NOMO-1 (cell line): Measurements from ENCODE around the gene PPP1R15A.
"Not testable (repeated sequence)": the region's sequence is repeated elsewhere in the genome, so short reads cannot be mapped to it uniquely, and the experiment has no call there.

Experiments used
- DNase-seq, 2 experiments: peaks; one replicate each; lab custom pipeline; 2025; ENCODE audit not compliant: unreplicated experiment in 2 of 2; lab: John Stamatoyannopoulos, UW

Gene PPP1R15A

DNA sequence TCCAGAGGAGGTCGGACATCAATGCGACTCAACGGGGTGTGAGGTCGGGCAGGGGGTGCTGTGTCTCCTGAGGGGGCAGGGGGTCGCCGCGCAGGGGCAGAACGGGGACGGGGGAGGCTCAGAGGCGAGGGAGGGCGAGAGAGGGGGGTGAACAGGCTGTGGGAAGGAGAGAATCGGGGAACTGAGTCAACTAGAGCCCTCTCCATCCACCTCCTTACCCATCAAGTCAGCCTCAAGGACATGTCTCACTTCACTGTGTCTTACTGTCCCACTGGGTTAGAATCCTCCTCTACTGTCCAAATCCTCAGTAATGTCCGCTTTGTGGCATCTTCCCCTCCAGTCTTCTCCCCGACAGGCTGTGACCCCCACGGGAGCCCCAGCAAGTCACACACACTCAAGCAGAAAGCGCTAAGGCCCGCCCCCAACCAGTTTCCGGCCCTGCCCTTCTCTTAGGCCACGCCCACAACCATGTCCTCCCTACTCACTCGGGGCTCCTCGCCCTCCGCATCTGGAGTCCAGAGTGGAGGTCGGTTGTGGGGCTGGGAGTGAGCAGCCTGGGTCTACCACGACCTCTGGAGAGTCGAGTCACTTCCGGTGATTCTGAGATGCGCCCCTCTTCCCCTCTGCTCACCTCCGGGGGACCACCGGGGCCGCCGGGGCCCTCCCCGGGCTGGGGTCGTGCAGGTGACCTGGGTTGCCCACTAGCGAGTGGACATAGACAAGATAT, 13.1 kb upstream of the PPP1R15A start:
- DNase-seq: peak; percentile 30 to 55

DNA sequence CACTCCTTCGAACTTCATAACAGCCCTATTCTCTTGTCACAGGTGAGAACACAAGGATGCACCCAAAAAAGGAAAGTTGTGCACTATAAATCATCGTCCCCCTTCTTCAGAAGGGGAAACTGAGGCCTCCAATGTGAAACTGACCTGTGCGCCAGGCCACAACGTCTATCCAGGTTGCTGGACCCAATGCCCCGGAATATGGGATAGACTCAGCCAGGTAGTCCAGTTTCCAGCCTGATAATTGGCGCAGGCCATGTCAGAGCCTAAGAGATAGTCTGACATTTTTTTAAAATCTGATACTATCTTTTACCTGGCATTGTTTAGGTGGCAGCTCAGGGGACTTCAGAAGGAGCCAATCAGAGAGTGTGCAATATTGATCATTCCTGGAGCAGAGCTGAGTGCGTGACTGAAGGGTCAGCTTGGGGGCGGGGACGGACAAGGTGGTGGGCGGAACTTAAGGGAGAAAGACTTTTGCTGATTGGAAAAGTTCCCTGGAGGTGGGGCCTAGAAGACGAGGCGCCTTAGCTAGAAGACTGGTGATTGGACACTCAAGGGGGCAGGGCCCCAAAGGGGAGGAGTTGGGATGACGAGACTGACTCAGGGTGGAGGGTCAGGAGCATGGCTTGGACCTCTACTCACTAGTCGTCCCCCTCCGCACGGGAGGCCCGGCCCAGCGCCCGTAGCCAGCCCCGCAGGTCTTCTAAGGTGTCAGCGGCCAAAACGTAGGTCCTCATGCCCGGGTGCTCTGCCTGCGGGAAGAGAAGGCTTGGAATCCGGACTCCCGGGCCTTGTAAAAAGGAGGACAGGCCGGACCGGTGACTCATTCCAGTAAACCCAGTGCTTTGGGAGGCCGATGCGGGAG, 12.3 kb upstream of the PPP1R15A start:
- no peak for DNase-seq

DNA sequence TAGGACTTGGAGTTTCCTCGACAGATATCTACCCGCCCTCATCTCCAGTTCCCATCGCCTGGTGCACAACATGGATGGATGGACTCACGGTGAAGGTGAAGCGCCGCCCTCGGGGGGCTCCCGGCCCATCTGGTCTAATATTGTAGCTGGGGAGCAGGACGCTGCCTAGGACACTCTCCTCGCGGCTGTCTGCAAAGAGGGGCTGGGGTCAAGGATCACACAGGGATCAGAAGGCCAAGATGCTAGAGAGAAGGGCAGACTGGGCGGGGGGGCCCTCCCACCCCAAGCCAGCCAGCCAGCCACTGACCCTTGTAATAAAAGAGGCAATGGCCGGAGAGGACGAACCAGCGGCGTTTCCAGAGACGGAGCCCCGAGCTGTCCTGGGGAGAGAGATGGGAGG, 10.9 kb upstream of the PPP1R15A start:
- no peak for DNase-seq

DNA sequence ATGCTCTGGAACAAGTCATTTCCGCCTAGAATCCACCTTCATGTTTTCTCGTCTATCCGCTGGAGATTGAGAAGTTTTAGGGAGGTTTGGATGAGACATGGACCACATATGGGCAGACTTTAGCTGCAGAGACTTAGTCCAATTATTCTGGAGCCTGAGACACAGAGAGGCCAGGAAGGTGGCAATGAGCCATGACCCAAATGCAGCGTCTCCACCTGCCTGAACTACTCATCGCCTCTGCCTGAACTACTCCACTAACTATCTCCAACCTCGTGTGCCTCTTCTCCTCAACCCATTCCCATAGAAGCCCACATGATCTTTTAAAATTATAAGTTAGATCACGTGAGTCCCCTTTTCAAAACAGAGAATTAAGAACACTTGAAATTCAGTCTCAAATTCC, 9.4 kb upstream of the PPP1R15A start:
- DNase-seq: no peak

DNA sequence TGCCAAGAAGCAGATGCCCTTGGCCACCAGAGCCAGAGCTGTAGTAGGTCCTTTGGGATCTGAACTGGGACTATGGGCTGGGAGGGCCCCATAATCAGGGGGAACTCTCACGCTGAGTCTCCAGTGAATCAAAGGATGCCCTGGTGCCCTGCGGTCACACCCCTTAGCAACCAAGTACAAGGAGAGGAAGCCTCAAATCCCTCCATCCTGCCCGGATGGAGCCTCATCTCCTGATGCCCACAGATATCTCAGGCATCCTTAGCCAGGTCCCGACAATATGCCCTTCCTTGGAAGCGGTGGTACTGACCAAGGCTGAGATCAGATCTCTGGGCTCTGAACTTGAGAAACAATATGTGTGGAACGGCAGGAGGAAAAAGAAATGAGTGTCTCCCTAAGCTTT, 5.5 kb upstream of the PPP1R15A start:
- no peak for DNase-seq

DNA sequence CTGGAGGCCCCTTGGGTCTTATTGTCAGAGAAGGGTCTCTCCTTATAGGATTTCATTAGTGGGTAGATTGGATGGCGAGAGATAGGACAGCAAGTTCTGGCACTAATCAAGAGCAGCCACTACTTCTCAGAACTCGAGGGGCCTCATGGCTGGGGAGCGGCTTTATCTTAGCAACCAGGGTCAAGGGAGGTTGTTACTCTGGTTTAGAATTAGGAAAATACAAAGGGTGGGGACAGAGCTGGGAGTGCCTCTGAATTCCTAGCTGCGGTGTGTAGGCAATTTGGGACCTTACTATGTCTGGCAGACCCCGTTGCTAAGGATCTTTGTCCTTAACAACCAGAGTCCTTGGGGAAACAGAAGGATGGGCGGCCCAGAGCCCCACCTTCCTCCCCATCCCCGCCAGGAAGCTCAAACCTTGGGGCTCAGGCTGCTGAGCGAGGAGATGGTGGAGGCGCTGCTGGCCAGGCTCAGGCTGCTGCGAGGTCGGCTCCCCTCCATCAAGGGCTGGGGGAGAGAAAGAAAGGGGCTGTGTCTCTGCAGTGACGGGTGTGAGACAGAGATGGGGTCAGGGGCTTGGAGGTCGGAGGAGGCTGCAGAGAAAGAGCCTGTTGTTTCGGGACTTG, 5.0 kb upstream of the PPP1R15A start:
- no peak for DNase-seq

DNA sequence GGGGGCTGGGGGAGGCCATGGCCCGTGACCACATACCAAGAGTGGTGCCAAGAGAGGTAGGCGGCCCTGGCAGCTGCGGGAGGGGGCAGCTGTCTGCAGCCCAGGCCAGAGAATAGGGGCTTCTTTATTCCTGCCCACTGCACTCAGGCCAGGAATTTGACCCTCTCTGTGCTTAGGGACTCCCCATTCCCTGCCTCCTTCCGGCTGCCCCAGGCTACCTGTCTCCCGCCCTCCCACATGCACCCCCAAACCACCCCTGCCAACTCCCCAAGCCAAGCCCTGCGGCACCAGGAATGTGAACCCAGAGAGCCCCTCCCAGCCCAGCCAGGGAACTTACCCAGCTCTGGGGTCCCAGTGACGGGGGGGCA, 4.5 kb upstream of the PPP1R15A start:
- DNase-seq: no peak

DNA sequence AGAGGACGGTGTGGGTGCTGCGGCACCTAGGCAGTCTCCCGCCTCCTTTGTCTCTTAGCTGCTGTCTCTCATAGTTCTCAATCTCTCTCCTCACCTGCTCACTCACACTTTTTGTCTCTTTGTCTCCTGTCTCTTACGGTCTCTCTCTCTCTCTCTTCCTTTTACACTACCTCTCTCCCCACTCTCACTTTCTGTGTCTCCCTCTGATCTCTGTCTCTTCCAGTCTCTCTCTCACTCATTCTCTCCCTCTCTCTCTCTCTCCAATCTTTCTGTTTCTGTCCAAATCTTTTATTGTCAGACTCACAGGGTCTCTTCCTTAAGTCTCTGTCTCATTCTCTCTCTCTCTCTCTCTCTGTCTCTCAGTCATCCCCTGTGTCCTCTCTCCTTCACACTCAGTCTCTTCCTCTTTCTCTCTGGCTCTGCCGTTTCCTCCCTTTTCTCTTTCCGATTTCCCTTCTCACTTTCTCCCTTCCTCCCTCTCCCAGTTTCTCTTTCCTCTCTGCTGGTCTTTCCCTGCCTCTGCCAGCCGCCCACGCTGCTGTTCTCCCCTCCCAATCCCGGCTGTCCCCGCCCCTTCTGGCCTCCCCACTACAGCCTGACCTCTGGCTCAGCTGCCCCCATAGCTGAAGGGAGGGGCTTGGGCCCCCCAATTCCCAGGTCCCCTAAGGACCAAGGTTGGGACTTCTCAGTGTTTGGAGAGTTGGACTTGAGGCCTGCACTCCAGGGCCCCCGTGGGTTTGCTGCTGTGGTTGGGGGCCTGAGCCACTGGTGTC, 3.9 kb upstream of the PPP1R15A start, which contains the start of gene PLEKHA4:
Gene PLEKHA4, minus strand, starts transcription at position 504 of the 773 bp plus-strand sequence. CDS start 997 bp downstream, outside the sequence.
- DNase-seq: peak in 1 of 2 experiments; percentile 7

DNA sequence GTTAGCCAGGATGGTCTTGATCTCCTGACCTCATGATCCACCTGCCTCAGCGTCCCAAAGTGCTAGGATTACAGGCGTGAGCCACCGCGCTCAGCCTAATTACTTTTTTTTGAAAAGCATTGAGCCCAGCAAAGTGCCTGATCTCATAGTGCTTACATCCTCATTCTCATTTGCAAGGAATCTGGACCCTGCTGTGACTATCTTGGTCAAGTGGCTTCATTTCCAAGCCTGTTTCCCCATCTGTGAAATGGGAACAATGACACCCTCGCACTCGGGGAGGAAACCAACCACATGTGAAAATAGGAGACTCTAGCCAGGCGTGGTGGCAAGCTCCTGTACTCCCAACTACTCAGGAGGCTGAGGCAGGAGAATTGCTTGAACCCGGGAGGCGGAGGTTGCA, 2.2 kb upstream of the PPP1R15A start:
- no peak for DNase-seq

DNA sequence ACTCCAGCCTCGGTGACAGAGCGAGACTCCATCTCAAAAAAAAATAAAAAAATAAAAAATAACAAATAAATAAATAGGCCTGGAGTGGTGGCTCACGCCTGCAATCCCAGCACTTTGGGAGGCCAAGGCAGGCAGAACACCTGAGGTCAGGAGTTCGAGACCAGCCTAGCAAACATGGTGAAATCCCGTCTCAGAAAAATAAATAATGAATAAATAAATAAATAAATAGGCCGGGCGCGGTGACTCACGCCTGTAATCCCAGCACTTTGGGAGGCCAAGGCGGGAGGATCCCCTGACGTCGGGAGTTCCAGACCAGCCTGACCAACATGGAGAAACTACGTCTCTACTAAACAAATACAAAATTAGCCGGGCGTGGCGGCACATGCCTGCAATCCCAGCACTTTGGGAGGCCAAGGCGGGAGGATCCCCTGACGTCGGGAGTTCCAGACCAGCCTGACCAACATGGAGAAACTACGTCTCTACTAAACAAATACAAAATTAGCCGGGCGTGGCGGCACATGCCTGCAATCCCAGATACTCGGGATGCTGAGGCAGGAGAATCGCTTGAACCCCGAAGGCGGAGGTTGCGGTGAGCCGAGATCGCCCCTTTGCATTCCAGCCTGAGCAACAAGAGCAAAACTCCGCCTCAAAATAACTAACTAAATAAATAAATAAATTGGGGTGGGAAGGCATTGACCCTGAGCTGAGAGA, 595 bp upstream of the PPP1R15A start:
- not testable (repeated sequence) for DNase-seq

DNA sequence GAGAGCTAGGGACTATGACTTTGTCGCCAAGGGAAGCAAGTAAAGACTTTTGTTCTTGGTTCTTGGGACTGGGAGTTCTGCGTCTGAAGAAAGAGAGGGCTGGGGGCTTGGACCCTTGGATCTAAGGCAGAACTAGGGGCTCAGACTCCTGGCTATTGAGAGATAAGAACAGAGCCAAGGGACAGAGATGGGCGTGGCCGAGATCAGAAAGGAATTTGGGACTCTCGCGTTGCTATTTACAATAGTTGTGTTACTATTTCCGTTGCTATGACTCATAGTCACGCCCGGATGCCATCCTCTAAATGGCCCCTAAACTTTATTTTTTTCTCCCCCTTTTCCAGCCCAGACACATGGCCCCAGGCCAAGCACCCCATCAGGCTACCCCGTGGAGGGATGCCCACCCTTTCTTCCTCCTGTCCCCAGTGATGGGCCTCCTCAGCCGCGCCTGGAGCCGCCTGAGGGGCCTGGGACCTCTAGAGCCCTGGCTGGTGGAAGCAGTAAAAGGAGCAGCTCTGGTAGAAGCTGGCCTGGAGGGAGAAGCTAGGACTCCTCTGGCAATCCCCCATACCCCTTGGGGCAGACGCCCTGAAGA, 759 bp downstream of the PPP1R15A start:
- DNase-seq: peak; percentile 76 to 96

DNA sequence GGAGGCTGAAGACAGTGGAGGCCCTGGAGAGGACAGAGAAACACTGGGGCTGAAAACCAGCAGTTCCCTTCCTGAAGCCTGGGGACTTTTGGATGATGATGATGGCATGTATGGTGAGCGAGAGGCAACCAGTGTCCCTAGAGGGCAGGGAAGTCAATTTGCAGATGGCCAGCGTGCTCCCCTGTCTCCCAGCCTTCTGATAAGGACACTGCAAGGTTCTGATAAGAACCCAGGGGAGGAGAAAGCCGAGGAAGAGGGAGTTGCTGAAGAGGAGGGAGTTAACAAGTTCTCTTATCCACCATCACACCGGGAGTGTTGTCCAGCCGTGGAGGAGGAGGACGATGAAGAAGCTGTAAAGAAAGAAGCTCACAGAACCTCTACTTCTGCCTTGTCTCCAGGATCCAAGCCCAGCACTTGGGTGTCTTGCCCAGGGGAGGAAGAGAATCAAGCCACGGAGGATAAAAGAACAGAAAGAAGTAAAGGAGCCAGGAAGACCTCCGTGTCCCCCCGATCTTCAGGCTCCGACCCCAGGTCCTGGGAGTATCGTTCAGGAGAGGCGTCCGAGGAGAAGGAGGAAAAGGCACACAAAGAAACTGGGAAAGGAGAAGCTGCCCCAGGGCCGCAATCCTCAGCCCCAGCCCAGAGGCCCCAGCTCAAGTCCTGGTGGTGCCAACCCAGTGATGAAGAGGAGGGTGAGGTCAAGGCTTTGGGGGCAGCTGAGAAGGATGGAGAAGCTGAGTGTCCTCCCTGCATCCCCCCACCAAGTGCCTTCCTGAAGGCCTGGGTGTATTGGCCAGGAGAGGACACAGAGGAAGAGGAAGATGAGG, 1.5 kb downstream of the PPP1R15A start:
- DNase-seq: peak in 1 of 2 experiments; percentile 29

DNA sequence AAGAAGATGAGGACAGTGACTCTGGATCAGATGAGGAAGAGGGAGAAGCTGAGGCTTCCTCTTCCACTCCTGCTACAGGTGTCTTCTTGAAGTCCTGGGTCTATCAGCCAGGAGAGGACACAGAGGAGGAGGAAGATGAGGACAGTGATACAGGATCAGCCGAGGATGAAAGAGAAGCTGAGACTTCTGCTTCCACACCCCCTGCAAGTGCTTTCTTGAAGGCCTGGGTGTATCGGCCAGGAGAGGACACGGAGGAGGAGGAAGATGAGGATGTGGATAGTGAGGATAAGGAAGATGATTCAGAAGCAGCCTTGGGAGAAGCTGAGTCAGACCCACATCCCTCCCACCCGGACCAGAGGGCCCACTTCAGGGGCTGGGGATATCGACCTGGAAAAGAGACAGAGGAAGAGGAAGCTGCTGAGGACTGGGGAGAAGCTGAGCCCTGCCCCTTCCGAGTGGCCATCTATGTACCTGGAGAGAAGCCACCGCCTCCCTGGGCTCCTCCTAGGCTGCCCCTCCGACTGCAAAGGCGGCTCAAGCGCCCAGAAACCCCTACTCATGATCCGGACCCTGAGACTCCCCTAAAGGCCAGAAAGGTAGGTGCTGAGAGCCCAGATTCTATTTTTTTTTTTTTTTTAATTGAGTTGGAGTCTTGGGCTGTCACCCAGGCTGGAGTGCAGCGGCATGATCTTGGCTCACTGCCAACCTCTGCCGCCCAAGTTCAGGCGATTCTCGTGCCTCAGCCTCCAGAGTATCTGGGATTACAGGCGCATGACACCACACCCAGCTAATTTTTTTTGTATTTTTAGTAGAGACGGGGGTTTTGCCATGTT, 2.3 kb downstream of the PPP1R15A start:
- peak in 1 of 2 experiments; percentile 32 for DNase-seq

DNA sequence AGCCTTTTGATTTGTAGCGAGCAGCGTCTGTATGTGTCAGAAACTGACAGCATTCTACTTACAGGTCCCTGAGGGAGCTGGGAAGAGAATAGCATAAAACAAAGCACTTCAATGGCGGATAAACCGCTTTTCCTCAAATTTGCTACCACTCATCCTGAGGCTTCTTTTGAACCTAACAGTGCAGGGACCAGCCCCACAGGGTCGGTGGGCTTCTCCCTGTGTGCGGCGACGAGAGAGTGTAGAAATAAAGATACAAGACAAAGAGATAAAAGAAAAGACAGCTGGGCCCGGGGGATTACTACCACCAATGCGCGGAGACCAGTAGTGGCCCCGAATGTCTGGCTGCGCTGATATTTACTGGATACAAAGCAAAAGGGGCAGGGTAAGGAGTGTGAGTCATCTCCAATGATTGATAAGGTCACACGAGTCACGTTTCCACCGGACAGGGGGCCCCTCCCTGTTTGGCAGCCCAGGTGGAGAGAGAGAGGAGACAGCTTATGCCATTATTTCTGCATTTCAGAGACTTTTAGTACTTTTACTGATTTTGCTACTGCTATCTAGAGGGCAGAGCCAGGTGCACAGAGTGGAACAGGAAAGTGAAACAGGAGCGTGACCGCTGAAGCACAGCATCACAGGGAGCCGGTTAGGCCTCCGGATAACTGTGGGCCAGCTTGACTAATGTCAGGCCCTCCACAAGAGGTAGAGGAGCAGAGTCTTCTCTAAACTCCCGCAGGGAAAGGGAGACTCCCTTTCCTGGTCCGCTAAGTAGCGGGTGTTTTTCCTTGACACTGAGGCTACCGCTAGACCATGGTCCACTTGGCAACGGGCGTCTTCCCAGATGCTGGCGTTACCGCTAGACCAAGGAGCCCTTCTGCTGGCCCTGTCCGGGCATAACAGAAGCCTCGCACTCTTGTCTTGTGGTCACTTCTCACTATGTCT, 4.1 kb downstream of the PPP1R15A start:
- not testable (repeated sequence) for DNase-seq

DNA sequence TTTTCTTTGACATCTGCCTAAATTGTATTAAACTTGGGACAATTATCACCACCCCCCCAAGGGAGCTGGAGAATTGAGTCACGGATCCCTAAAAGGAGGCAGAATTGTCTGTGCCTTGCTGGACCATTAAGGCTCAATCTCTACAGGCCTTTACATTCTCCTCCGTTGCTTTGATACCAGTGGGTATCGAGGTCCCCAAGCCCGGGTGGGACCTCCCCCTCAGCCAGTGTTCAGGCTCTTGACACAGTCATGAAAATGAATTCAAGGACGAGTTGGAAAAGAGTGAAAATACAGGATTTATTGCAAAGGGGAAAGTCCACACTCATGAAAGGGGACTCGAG, 5.6 kb downstream of the PPP1R15A start:
- DNase-seq: no peak

DNA sequence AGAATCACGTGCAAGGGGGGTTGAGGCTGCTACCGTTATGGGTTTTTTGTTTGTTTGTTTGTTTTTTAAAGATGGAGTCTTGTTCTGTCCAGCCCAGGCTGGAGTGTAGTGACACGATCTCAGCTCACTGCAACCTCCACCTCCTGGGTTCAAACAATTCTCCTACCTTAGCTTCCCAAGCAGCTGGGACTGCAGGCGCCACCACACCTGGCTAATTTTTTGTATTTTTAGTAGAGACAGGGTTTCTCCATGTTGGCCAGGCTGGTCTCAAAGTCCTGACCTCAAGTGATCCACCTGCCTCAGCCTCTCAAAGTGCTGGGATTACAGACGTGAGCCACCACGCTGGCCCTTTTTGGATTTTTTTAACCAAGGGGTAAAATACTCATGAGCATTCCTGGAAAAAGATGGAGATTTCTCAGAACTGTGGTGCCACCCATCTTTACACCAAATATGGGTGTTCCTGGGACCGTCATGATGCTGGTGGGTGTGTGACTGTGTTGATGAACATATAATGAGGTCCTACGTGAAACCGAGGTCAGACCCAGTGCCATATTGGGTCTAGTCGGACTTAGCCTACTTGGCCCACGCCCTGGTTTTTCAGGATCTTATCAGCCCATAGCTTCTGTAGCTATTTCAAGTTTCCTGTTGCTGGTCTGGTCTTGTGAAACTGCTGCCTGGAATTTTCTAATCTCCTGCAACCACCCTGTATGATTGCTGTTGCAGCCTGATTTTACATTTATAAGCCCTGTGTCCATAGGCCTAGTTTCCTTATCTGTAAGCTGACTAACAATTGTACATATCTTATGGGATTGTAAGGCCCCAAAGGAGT, 6.2 kb downstream of the PPP1R15A start:
- no peak for DNase-seq
